ENCODE results near the gene PRKG1.
"Not testable (repeated sequence)": the region's sequence is repeated elsewhere in the genome, so short reads cannot be mapped to it uniquely, and the experiment has no call there.

PRKG1 gene

DNA sequence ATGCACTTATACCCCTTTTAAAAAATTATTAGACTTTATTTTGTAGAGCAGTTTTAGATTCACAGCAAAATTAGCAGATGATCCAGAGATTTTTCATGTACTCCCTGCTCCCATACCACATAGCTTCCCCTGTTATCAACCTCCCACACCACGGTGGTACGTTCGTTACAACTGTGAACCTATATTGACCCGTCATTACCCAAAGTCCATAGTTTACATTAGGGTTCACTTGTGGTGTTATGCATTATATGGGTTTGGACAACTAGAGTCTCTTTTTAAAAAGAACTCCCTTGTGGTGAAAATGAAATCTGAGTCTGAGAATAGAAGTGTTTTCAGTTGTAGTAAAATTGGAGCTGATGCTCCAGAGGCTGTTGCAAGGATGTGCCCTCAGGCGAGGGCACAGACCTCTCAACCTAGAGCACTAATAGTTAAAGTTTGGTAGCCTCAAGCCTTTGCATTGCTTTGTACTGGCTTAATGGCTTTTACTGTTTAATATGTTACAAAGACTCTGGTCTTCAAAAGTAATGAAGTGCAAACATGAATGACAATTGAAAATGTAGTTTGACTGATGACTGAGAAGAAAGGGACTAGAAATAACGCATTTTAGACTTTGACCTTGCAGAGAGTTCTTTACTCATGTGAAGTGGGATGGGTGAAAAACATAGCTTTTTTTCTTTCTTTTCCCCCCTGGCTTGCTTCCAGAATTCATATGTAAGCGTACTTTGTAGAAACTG, 655.7 kb downstream of the PRKG1 start:
- DNase-seq, result no peak

DNA sequence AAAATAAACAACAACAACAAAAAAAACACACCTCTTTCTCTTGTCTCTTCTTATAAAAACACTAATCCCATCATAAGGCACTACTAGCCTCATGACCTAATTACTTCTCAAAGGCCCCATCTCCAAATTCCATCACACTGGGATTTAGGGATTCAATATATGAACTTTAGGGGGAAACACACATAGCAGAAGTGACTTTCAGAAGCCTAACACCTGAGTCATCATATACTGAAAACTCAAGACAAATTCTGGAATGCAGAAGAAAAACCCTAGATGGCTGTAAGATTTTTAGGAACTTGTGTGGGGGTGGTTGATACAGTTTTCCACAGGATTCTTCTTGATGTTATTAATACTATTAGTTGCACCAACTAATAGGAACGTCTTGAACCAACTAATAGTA, 658.8 kb downstream of the PRKG1 start:
- no peak for DNase-seq

DNA sequence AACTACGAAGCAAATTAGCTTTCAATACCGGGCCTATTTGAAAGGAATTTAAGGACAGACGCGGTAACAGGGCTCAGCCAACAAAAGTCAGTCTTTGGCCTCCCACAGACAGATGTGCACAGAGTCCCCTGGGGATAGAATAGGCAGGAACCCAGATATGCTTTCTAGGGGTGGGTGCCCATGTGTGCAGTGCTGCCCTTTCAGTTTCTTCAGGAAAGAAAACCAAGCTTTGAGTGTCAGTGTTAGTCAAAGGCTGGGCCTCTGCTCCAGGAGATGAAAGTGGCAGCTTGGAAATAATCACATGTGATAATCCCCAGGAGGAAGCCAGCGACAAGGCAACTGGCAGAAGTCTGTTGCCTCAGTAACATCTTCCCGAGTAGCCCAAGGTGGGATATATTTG, 668.9 kb downstream of the PRKG1 start:
- DNase-seq, result no peak

DNA sequence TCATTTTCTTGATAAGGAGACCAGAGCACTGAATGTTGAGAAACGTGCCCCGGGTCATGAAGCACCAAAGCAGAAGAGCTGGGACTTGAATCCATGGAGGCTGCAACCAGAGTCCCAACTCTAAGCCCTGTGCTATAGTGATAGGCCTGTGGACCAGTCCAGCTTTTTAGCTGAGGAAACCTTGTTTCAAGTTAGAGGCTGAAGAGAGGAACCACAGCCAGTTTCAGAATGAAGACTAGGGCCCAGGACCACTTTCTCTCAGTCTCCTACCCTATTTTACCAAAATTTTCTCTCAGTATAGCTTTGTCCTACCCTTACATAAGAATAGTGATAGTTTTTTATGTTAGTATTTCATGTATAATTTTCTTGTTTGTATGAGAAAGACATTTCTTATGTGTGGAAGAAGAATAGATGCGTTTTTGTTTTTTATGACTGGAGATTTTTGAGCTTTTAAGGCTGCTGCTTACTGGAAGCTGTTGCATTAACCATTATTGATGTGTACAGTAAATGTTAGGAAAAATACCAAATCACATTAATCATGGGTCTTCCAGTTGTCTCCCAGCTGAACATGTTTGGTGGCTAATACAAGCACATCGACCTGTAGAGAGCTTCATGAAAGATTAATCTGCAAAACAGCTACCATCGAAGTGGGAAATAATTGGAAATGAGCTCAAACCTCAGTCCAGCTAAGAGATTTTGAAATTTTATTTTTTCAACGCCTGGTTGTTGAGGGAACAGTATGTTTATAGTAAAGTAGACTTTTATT, 670.1 kb downstream of the PRKG1 start:
- no peak for DNase-seq

DNA sequence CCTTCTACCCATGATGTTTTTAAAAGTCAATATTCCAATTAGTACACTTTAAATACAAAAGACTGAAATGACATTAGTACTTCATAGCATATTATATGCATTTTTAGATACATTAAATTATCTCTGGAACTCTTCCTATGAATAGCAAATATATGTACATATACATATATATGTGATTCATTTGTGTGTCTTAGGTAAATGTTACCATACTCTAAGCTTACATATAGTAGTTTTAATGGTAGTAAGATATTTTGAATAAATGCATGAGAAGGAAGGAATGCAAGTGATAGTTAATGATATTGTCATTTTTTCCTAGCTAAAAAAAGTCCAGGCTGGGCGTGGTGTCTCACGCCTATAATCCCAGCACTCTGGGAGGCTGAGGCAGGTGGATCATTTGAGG, 671.1 kb downstream of the PRKG1 start:
- no peak for DNase-seq

DNA sequence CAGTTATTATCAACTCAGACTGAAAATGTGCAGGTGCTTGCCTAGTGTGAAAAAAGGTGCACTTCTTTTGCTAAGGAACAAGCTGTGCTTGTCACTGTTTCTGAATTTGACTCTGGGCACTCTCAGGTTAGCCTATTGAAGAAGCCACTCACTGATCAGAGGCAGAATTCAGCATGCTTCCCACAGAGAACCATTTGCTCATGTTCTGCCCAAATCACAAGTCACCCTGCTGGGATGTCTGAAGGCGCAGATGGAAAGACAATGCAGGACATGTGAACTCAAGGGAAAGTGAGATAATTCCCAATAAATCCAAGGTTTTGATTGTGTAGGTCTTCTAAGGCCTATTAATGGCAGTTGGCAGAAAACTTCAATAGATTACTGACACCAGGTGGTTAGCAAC, 672.9 kb downstream of the PRKG1 start:
- no peak for DNase-seq

DNA sequence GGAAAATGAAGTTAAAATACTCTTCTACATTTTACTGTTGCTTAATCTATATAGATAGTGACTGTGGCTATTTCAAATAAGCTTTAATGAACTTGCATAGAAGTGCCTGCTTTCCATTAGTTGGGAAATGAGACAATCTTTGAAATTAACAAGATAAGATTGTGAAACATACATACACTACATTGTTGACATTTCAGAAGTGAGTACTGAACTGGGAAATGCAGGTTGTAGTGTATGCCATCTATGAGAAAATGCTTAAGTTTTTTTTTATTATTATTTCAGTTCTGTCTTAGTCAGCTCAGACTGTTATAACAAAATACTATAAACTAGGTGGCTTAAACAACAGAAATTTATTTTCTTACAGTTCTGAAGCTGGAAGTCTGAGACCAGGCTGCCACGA, 674.7 kb downstream of the PRKG1 start:
- no peak for DNase-seq

DNA sequence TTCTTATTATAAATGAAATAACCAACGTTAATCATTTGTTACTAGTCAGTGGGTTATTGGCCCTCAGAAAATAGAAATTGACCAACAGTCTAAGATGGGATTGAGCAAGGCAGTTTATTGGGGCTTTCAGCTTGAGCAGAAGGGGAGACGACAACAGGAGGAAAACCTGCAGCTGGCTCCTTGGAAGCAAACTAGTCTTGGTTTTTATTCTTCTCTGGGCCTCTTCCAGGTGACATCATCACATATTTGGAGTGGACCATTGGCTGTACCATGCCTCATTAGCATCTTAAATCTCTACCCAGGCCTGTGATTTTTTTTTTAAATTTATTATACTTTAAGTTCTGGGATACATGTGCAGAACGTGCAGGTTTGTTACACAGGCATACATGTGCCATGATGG, 684.1 kb downstream of the PRKG1 start:
- DNase-seq, result no peak

DNA sequence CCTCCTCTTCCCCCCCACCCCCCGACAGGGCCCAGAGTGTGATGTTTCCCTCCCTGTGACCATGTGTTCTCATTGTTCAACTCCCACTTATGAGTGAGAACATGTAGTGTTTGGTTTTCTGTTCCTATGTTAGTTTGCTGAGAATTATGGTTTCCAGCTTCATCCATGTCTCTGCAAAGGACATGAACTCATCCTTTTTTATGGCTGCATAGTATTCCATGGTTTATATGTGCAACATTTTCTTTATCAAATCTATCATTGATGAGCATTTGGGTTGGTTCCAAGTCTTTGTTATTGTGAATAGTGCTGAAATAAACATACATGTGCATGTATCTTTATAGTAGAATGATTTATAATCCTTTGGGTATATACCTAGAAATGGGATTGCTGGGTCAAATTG, 684.6 kb downstream of the PRKG1 start:
- DNase-seq, result not testable (repeated sequence)

DNA sequence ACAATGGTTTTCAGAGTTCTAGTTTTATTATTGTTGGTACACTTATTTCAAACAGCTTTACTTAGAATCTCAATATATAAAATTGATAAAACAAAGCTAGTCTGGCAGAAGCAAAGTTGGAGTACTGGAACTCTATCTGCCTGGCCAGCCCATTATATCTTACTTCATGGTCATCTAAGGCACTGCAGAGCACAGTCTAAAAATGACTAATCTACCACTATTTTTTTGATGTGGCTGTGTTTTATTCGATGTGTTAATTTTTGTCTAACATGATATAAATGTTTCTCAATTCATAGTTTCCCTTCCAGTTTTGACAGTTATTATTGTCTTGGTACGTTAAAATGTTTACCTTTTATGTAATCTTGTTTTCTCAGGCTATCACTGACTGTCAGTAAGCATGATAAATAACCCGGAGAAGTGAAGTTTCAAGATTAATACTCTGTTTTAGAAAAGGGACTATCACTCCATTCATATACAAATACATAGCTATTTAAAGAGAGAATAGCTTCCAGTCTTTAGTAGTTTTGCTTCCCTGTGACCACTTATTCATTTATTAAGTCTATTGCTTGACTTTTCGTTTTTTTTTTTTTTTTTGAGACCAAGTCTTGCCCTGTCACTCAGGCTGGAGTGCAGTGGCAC, 685.7 kb downstream of the PRKG1 start:
- no peak for DNase-seq

DNA sequence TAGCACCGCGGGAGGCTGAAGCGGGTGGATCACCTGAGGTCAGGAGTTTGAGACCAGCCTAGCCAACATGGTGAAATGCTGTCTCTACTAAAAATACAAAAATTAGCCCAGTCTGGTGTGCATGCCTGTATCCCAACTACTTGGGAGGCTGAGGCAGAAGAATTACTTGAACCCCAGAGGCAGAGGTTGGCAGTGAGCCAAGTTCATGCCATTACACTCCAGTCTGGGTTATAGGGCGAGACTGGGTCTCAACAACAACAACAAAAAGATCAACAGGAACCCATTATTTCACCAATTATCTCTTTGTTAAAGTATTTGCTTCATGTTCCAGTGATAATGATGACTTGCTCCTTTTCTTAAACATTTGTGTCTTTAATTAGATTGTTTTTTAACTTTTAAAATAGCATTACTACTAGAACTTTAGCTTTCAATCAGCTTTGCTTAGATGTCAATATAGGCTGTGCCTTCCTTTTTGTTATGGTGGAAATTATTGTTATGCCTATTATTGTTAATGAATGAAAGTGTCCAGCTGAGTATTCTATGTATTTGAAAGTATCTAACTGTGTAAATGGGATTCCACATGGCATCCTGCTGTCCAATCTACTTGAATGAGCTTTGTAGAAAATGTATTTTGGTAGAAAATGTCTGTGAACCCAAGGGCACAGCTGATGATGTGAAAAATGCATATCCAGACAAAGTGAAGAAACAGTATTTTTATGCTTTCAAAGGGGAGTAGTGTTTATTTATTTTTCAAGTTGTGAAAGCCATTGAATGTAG, 686.8 kb downstream of the PRKG1 start:
- DNase-seq, result no peak

DNA sequence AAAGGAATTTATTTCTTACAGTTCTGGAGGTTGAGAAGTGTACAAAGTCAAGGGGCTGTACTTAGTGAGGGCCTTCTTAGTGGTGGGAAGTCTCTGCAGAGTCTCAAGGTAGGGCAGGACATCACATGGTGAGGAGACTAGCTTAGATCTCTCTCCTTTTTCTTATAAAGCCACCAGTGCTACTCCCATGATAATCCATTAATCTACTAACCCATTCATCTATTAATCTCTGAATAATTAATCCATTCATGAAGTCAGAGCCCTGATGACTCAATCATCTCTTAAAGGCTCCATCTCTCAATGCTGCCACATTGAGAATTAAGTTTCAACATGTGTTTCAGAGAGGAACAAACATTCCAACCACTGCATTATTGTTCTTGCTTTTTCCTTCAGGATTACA, 689.5 kb downstream of the PRKG1 start:
- DNase-seq, result no peak

DNA sequence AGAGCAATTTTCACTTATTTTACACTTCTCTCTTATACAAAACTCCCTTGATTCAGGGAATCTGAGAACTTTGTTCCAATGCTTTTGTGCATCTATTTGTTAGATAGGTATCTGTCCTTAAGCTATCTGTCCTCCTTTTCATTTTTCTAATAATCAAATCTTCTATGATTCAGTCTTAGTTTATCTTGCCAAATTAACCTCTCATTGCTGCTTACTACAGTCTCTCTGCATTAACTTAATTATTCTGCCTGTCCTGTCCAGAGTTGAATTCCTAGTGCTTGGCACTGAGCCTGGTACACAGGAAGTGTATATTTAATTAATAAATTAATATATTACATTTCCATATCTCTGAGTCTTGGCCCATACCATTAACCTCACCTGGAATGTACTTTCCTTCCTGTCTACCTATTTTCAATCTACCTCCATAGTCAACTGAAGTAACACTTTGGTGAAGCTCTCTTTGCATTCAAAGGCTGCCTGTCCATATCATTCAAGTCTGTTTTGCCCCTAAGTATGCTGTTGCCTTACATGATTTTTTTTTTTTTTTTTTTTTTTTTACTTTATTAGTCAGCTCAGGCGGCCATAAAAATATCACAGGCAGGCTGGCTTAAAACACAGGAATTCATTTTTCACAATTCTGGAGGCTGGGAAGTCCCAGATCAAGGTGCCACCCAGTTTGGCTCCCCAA, 691.1 kb downstream of the PRKG1 start:
- DNase-seq, result no peak

DNA sequence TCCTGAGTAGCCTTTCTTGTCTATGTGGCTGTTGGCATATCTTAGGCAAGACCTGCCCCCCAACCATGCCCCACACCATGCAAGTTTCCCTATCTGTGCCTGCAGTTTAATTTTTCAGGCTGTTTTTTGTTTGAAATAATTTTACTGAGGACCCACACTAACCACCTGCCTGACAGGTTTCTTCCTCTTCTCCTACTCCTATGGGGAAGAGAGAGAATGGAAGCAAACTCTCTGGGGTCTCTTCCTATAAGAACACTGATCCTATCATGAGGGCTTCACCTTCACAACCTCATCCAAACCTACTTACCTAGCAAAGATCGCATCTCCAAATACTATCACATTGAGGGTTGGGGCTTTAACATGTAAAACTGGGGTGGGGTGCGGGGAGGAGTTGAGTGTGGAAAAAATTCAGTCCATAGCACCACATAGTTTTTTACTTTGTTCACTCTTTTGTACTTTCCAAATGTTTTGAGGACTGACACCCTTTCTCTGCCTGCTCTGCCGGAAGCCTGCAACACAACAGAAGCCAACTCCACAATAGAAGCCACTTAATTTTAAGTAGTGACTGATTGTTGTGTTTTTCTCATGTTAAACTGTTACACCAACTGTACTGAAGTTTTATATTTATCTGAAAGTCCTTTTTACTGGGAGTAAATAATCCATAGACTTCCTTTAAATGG, 692.3 kb downstream of the PRKG1 start:
- no peak for DNase-seq

DNA sequence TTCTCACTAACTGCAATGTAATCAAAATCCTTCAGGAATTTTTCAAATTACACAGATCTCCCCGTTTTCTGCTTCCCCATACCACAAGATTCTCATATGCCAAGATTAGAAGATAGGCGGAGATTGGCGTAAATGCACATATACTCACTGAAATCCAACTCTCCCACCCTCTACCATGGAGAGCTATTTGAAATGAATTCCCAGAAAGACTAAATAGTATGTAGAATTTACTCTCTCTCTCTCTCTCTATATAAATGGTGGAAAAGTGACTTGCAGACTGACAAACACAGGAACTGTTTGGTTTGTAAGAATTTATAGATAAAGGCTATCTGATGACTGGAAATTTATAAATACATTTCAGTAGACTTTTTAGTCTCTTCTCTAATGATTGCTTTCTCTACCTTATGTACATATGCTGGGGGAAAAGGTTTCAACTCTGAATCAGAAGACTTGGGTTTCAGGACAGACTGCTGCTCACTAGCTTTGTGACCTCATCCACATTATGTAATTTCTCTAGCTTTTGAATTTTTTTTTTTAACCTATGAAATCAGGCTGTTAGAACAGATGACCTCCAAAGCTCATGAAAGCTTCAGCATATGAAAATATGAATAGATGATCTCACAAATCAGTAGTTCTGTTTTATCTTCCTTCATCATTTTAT, 692.9 kb downstream of the PRKG1 start:
- no peak for DNase-seq

DNA sequence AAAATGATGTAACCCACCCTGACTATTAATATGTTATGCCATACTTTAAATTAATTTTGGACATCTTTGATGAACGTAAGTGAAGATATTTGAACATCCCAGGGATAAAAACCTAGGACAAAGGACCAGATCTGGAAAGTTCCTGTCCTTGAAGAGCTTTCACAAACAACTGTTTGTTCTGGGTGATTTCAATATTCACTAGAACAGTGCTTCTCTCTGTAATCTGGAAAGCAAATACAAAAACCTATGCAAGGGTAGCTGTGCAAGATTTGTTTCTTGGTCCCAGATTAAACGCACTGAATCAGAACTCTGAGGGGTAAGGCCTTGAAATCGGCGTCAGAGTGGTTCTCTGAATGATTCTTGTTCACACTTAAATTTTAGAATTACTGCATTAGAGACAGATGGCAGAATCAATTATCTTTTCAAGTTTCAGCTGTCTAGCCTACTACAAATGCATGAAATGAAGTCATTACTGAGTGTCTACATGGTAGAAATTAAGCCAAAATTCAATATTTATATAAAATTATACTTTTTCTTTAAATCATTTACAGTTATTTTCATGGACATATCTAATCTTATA, 694.7 kb downstream of the PRKG1 start:
- no peak for DNase-seq

DNA sequence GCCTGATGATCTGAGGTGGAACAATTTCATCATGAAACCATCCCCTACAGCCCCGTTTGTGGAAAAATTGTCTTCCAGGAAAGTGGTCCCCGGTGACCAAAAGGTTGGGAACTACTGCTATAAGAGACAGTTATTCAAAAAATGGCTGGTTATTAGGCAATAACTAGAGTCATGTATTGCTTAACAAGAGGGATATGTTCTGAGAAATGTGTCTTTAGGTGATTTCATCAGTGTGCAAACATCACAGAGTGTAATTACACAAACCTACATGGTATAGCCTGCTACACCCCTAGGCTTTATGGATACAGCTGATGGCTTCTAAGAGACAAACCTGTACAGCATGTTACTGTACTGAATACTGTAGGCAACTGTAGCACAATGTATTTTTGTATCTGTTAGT, 696.4 kb downstream of the PRKG1 start:
- DNase-seq, result no peak

DNA sequence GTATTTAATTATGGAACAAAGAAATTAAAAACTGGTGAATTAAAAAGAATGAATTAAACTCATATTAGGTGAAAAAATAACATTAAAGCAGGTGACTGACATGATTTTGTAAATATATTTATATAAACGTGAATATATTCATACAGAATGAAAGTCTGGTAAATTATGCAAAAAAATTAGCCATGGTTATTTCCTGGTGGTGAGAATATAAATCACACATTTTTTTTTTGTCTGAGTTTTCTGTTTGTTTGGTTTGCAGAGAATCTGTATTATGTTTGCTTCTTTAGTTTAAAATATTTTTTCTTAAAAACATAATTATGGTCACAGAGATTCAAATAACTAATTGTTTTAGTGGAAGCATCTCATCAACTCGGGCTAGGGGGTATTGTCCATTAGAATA, 698.1 kb downstream of the PRKG1 start:
- DNase-seq, result no peak

DNA sequence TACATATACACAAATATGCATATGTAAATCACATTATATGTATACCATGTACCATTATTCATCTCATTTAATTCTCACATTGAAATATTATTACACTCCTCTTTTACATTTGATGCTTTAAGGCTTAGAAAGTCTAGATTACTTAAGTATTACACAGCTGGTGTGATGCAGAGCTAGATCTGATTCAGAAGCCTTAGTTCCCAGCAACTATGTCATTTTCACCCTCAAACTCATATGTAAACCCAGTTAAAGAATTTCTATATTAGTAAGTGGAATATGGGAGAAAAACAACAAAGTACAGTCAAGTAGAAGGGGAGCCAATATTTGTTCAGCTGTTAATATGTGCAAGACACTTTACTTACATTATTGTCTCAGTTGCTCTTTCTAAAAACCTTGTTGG, 699.4 kb downstream of the PRKG1 start:
- DNase-seq, result no peak

DNA sequence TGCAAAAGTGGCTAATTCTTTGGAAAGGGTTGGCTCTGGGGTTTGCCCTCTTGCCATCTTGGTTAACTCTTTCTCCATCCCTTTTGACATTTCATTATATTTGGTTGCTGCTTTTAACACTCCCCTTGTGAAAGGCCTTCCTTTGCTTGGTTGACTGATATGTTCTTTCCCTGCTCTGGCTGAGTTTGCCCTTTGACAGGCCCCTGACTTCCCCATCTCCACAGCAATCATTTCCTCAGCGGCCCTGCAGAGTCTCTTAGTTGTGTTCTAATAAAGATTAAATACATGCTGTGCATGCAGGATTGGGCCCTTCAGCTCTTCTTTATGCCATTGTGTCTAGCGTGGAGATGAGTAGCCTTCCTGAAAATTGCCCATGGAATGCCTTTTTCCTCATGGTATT, 709.7 kb downstream of the PRKG1 start:
- no peak for DNase-seq

DNA sequence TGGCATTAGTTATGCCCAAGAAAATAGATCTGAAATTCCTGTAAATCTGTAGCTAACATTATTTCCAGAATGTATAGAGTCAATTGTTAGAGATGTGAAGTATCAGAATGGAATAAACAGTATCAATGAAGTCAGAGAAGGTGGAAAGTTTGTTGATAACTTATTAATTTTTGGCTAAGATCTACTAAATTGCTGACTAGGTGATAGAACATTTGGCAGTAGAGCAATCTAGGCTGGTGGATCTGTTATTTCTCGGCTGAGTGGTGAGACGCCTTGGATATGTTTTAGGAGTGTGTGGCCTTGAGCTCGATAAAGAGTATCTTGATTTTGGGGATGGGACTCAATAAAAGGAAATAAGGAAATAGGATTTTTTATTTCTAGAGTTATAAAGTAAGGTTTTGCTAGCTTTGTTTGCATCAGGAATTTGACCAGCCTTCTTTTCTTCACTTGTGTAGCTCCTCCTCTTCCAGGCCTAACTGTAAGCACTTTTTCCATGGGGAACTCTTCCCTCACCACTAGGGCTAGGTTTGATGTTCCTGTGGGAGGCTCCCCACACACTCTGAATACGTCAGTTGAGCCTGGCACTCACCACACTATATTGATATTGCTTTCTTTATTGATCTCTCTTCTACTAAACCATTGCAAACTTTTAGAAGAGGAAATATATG, 711.9 kb downstream of the PRKG1 start:
- DNase-seq, result no peak

All from activated naive CD4-positive, alpha-beta T cell (primary cell).